ENCODE results near the gene BAZ2A.

DNA sequence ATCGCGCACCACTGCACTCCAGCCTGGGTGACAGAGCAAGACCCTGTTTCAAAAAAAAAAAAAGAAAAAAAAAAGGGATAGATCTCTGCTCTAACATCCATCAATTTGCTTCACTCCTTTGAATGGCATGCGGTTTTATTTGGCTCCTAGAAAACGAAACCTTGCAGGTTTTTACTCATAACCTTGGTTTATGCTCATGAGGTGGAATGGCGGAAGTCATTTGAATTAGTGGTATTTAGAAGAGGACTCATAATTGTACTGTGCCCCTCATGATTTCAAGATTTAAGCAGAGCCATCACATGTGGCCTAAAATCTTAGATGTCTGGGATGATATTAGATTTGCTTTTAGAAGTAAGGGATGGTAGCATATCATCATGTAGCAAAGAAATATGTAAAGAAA lies 79.1 kb downstream of the BAZ2A start:
- TF ChIP-seq, protein P1, sequence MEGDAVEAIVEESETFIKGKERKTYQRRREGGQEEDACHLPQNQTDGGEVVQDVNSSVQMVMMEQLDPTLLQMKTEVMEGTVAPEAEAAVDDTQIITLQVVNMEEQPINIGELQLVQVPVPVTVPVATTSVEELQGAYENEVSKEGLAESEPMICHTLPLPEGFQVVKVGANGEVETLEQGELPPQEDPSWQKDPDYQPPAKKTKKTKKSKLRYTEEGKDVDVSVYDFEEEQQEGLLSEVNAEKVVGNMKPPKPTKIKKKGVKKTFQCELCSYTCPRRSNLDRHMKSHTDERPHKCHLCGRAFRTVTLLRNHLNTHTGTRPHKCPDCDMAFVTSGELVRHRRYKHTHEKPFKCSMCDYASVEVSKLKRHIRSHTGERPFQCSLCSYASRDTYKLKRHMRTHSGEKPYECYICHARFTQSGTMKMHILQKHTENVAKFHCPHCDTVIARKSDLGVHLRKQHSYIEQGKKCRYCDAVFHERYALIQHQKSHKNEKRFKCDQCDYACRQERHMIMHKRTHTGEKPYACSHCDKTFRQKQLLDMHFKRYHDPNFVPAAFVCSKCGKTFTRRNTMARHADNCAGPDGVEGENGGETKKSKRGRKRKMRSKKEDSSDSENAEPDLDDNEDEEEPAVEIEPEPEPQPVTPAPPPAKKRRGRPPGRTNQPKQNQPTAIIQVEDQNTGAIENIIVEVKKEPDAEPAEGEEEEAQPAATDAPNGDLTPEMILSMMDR (conservative IDR thresholded peaks at IDR 0.05; ENCODE audit: low read depth, low read length), result no peak
- no peak for TF ChIP-seq EZH2 (IDR thresholded peaks at IDR 0.05; ENCODE audit: borderline replicate concordance, low read depth, low read length, poor library complexity, severe bottlenecking)

All from A673 (cell line).